GM19395 (cell line): ENCODE measurements around the gene FAM222A.

Source experiments
- ATAC-seq: cut with Tn5 transposase; IDR thresholded peaks from one replicate; pipeline ENCODE4 v1.9.1; 2021; ENCODE audit warnings: mild to moderate bottlenecking, moderate library complexity; ENCODE audit not compliant: unreplicated experiment

FAM222A gene

DNA sequence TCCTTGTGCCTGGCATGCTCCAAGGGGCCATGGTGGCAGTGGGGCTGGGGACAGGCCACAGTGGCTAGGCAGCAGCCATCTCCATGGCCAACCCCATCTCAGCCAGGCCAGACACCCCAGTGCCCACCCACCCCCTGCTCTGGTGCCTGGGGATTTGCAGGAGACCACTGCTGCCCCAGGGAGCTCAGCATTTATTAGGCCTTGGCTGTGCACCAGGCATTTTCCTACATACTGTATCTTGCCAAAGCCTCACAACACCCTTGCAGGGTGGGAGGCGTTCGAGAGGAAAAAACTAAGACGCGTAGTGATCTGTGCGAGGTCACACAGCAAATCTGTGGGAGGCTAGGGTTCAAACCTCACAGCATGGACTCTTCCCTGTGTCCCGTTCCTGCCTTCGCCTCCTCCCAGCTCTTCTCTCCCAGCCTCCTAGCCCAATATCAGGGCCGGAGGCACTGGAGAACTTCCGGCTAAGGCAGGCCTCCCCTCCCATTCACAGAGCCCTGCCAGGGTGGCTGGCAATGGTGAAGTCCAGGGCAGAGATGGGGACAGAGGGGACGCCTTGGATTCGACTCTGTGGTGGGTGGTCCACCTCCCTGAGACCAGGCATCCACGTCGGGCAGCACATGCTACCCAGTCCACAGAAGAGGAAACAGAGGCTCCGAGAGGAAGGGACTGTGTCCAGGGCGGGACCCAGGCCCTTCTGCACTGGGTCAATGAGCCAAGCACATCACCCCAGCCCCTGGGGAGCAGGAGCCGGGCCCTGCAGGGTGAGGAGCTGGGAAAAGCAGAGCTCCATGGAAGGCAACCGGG is 57.4 kb downstream of the FAM222A start:
- ATAC-seq, result no peak

DNA sequence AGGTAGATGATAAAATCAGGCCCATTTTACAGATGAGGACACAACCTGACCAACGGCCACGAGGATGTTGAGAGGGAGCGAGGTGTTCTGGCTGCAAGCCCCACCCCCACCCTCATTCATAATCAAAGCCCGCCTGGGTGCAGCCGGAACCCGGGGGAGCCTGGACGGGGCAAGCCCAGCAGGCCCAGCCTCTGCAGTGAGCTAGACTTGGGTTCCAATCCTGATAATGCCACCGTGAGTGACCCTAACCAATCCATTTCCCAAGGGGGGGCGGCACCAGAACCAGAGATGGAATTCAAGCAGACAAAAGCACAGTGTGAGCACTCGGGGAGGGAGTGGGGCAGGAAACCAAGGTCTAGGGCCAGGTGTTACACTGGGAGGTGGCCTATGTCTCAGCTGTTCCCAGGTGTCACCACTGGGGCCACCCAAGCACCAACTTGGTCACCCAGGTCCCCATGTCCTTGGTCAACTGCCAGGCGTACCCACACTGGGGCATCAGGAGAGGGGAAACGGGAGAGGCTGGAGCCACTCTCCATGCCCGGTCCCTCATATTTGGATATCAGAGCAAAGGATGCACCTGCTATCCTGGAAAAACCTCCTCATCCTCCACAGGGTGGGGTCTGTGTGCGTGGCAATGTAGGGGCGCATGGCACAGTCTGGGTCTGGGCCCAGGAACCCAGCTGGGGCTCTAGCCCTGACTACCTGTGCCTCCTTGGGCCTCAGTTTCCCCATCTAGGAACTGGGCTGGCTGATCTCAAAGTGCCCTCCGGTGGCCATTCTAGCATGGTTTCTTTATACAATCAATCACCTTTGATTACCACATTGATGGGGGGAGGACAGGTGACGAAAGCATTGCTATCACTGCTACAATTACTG is 58.4 kb downstream of the FAM222A start:
- ATAC-seq, result no peak

- no peak for ATAC-seq
Measured at GRCh38 chr12:109772622-109773321, 59.1 kb downstream of the FAM222A start.

DNA sequence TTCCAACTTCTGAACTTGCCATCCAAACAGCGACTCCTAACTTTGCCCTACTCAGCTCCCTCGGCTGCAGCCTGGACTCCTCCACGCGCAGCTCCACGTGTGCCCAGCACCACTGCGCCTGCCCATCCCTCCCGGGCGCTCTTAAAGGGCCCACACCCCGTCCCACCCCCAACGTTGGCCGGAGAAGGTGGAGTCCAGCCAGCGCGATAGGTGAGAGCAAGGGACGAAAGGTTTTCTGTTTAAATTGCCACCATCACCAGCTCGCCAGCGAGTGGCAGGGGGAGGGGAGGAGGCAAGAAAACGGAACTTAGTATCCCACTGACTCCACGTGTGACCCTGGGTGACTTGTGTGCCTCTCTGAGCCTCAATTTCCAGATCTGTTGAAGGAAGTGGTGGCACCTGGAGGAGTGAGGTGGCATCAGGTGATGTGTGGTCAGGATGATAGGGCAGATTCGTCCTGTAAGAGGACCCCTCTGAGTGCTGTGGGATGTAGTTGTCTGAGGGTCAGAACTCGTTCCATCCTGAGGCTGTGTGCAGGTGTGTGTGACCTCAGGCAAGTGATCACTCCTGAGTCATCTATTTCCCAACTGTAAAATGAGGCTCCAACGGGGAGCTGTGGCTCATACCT is 59.9 kb downstream of the FAM222A start:
- ATAC-seq, result no peak

- no peak for ATAC-seq
Measured at GRCh38 chr12:109775172-109775881, 61.7 kb downstream of the FAM222A start.

GRCh38 chr12:109776624-109777023 is 63.0 kb downstream of the FAM222A start:
- ATAC-seq, result no peak

- ATAC-seq, result no peak
Measured at GRCh38 chr12:109777544-109777943, 63.9 kb downstream of the FAM222A start.

DNA sequence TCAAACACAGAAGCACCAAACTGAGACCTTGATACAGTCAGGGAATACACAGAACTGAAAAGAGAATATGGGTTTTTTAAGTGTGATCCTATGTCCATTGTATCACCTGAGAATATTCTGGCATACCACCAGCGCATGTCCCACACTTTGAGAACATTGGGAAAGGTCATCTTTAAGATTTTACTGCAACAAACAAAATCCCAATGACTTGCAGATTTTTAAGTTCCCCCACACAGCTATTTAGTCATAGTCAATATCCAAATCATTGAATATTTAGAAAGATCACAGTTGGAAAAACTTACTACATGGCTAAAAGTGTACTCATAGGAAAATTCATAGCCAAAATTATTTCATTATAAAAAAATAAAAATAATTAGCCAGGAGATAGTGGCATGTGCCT is 65.1 kb downstream of the FAM222A start:
- no peak for ATAC-seq

DNA sequence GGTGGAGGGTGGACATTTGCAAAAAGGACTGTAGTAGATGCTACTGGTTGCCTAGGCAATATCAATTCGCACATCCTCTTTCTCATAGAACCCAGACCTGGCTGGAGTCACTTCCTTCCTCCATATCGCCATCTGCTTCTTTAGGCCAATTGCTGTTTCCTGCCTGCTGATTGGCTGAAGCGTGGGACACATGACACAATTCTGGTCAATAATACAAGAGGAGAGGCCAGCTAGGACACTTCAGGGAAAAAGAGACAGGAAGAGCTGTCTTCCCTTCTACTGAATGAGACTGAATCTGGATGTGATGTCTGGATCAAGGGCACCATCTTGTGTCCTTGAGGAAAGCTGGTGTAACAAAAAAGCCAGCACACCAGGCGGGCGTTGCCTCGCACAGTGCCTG is 65.8 kb downstream of the FAM222A start:
- no peak for ATAC-seq

DNA sequence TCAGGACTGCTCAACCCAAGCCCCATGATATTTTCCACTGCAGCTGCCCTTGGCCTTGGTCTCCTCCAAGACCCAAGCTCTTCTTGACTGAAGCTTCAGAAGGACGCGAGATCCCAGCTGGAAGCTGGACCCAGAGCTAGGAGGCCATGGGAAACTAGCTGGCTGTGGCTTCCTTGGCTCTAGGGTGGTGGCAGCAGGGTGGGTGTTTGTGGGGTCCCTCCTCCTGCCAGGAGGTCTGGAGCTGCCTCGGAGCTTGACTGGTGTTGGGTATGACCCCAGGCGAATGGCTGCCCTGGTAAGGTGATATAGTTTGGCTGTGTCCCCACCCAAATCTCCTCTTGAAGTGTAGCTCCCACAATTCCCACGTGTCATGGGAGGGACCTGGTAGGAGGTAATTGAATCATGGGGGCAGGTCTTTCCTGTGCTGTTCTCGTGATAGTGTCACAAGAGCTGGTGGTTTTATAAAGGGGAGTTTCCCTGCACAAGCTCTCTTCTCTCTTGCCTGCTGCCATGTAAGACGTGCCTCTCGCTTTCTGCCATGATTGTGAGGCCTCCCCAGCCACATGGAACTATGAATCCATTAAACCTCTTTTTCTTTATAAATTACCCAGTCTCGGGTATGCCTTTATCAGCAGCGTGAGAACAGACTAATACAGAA is 68.2 kb downstream of the FAM222A start:
- no peak for ATAC-seq

DNA sequence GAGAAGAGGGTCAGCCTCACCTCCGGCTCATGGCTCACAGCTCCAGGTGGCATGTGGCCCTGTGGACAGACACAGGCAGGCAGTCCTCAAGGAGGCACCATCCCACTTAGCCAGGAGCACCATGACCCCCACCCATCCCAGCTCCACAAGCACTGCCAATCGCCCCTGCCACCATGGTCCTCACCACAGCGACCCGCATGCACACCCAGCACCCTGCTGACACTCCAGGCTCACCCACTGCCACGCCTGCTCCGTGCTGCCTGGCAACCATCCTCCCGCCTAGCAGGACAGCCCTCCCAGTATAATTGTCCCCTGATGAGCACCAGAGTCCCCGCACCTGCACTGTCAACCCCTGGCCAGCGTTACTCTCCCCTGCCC is 68.7 kb downstream of the FAM222A start:
- ATAC-seq, result no peak

- no peak for ATAC-seq
Measured at GRCh38 chr12:109783135-109783964, 69.7 kb downstream of the FAM222A start.

DNA sequence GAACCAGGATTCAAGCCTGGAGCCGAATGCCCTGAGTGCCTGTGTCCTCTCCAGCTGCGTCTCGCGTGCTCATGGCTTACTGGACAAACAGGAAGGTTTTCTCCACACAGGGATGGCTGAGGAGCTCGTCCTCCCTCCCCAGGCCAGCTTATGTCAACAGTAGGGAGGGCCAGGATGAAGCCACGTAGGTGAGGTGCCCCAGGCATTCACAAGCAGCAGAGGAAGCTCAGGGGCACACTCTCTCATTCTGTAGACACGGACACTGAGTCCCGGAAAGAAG is 70.3 kb downstream of the FAM222A start:
- no peak for ATAC-seq

DNA sequence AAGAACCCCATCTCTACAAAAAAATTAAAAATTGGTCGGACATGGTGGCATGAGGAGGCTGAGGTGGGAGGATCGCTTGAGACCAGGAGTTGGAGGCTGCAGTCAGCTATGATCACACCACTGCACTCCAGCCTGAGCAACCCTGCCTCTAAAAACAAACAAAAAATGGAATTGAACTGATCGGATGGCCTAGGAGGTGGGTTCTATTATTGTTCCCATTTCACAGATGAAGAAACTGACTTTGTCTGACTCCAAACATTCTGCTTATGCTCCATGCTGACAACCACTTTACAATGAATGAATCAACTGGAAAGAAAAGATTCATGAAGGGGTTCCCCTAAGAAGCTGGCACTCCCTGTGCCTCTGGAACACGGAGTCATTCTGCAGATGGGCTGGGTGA is 72.2 kb downstream of the FAM222A start:
- no peak for ATAC-seq

- no peak for ATAC-seq
Measured at GRCh38 chr12:109786799-109787198, 73.2 kb downstream of the FAM222A start.

DNA sequence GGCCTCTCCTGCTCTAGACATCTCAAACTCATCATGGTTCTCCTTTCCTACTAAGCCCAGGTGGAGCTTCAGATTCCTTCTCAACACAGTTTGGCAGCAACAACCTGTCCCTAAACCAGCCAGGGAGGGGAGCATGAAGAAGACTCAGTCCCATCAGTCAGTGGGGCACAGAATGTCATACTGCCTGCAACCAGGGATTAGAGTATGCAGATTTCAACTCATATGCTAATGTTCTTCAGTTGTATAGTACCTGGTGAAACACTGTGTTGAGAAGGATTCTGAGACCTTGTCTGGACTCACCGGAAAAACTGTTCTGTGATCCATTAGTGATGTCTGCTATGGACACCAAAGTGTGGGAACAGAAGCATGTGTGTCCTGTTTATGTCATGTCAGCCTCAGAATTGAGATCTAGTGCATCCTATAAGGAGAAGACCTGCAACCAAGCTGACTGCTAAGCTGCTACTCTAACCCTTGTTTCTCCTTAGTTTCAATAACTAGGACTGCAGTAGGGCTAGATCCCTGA is 76.0 kb downstream of the FAM222A start:
- ATAC-seq, result no peak

- no peak for ATAC-seq
Measured at GRCh38 chr12:109792992-109793391, 79.4 kb downstream of the FAM222A start.

- ATAC-seq, result no peak
Measured at GRCh38 chr12:109793411-109793810, 79.8 kb downstream of the FAM222A start.
